Measurements from ENCODE around the gene GPT2. TPM values are rescaled to one million over a fixed set of nuclear protein-coding genes. Genes with fewer than 3 reads are reported as not detected.

GPT2 gene
- total RNA-seq, 3 donors from 2014 or later, result 9.2 to 20.8 (median 10.5) TPM

DNA sequence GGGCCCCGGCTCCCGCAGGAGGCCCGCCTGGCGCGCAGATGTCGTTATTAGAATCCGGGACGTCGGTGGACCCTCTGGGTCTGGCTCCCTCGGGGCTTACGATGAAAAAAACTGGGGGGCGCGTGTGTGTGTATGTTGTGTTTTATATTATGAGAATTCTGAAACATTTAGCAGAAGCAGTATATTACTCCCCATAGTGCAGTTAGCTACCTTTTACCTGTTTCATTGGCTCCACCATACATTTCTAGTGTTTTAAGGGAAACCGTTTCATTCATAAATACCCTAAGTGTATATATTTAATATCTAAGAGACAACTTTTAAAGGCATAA, 89.8 kb downstream of the GPT2 start:
- TF ChIP-seq, protein P1, sequence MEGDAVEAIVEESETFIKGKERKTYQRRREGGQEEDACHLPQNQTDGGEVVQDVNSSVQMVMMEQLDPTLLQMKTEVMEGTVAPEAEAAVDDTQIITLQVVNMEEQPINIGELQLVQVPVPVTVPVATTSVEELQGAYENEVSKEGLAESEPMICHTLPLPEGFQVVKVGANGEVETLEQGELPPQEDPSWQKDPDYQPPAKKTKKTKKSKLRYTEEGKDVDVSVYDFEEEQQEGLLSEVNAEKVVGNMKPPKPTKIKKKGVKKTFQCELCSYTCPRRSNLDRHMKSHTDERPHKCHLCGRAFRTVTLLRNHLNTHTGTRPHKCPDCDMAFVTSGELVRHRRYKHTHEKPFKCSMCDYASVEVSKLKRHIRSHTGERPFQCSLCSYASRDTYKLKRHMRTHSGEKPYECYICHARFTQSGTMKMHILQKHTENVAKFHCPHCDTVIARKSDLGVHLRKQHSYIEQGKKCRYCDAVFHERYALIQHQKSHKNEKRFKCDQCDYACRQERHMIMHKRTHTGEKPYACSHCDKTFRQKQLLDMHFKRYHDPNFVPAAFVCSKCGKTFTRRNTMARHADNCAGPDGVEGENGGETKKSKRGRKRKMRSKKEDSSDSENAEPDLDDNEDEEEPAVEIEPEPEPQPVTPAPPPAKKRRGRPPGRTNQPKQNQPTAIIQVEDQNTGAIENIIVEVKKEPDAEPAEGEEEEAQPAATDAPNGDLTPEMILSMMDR (IDR thresholded peaks at IDR 0.05), result no peak
- no peaks in the 10 kb centered on the region for H3K36me3 ChIP-seq (ENCODE audit: low read depth)
- intact Hi-C loops (cut with DNase I, micrococcal nuclease), result no loop called here
- H3K9me3 ChIP-seq, result no peaks in the 10 kb centered on the region
- no peak for DNase-seq
- no peak for ATAC-seq
- H3K4me1 ChIP-seq (ENCODE audit: low read depth), result peaks cover 17% of the 10 kb centered on the region
- peak overlapping the region; percentile 96 for H3K4me3 ChIP-seq

DNA sequence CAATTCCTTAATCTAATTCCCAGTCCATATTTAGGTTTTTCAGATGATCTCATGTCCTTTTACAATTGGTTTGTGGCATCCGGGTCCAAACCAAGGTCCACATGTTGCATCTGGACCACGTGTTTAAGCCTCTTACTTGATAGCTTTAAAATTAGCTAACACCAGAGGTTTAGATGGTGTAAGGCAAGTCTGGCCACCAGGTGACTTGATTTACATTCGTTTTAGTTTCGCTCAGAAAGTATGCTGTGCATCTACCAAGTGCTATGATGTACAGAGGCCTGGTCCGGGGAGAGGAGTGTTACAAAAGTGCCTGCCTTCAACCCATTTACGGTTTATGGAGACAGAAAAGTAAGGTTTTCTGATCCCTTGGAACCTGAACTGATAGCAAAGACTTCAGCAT, 90.2 kb downstream of the GPT2 start:
- Histone ChIP-seq H3K4me3 (no peak overlapping the region), H3K4me1 (ENCODE audit: low read depth) (peaks cover 17% of the 10 kb centered on the region), H3K9me3 (no peaks in the 10 kb centered on the region), H3K36me3 (ENCODE audit: low read depth) (no peaks in the 10 kb centered on the region)
- peak in 1 of 3 donors; percentile 17 for DNase-seq
- TF ChIP-seq, protein P1 (IDR thresholded peaks at IDR 0.05), result no peak
- intact Hi-C loops (cut with DNase I, micrococcal nuclease), result no loop called here
- no peak for ATAC-seq

DNA sequence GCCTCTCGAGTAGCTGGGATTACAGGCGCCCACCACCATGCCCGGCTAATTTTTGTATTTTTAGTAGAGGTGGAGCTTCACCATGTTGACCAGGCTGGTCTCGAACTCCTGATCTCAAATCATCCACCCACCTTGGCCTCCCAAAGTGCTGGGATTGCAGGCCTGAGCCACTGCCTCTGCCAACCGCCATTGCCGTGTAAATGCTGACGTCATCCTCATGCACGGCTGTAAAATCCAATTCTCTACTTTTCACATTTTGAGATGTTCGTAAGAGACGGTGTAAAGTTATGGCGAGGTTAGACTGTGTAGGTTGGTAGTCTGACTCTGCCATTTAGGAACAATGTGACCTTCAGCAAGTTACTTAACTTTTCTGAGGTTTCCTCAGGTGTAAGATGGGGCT, 91.0 kb downstream of the GPT2 start:
- DNase-seq (no peak), ATAC-seq (no peak)
- intact Hi-C loops (cut with DNase I, micrococcal nuclease), result no loop called here
- TF ChIP-seq, protein P1 (IDR thresholded peaks at IDR 0.05), result no peak
- Histone ChIP-seq H3K9me3 (no peaks in the 10 kb centered on the region), H3K36me3 (ENCODE audit: low read depth) (no peaks in the 10 kb centered on the region), H3K4me3 (no peak overlapping the region), H3K4me1 (ENCODE audit: low read depth) (peaks cover 13% of the 10 kb centered on the region)

DNA sequence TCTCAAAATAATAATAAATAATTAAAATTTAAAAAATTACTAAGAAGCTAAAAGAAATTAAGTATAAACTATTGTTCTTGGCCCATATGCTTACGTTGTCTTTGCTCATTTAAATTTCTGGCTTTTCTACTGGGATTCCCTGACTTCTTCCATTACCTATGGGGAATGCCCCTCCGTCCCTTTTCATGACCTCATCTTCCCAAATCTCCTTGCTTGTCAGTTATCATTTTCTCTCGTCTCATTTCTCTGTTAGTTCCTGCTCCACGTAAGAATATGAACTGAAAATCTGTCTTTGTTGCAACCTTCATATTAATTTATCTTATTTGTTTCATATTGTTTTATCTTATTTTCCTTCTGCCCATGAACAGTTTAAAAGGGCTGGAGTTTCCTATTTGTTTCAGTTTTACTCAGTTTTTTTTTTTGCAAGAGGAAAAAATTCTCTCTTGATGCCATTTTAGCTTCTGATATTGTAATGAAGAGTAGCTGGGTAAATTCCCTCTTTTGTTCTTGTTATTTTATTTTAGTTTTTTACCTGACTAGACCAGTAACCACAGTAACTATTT, 91.8 kb downstream of the GPT2 start:
- intact Hi-C loops (cut with DNase I, micrococcal nuclease), result no loop called here
- DNase-seq (no peak), ATAC-seq (no peak)
- Histone ChIP-seq H3K9me3 (no peaks in the 10 kb centered on the region), H3K4me3 (no peak overlapping the region), H3K36me3 (ENCODE audit: low read depth) (no peaks in the 10 kb centered on the region), H3K4me1 (ENCODE audit: low read depth) (peaks cover 10% of the 10 kb centered on the region)
- TF ChIP-seq, protein P1 (IDR thresholded peaks at IDR 0.05), result no peak

DNA sequence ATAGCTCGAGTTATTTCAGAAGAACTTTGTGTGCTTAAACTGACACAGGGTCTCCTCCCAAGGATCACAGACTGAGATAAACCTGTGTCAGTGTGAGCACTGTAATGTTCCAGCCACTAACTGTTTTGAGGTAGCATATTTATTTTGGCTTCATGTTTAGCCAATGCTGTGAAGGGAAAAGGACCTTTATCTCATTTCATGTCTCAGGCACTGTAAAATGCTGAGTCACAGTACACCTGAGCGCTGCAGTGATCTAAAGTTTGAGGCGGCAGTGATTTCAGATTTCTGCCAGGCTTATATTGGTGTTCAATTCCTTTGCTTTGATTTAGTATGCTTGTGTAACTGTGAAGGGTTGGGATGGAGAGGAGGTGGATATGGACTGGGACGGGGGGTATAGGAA, 92.4 kb downstream of the GPT2 start:
- peak; percentile 18 for ATAC-seq
- TF ChIP-seq, protein P1 (IDR thresholded peaks at IDR 0.05), result no peak
- peak in 1 of 3 donors; percentile 21 for DNase-seq
- Histone ChIP-seq H3K9me3 (no peaks in the 10 kb centered on the region), H3K4me3 (no peak overlapping the region), H3K4me1 (ENCODE audit: low read depth) (peaks cover 7% of the 10 kb centered on the region), H3K36me3 (ENCODE audit: low read depth) (no peaks in the 10 kb centered on the region)
- intact Hi-C loops (cut with DNase I, micrococcal nuclease), result no loop called here

Other genes with a start within 250 kb of the GPT2 start
- gene VPS35, start 195.2 kb upstream of the GPT2 start, total RNA-seq, result 10 to 100 TPM; 78.4 to 97.1 (median 84.8) TPM
- 10 to 100 TPM in 1 of 3 donors, 1 to 10 TPM in 2; 3.5 to 10.3 (median 3.8) TPM for gene ORC6, start 194.7 kb upstream of the GPT2 start, total RNA-seq
- gene MYLK3, start 136.0 kb upstream of the GPT2 start, total RNA-seq, result under 1 TPM; 0.03 to 0.63 (median 0.41) TPM
- gene C16orf87, start 53.2 kb upstream of the GPT2 start, total RNA-seq, result 1 to 10 TPM; 5.3 to 8.3 (median 5.4) TPM
- gene DNAJA2, start 89.3 kb downstream of the GPT2 start, total RNA-seq, result 10 to 100 TPM; 55.5 to 74.7 (median 59.6) TPM